Common myeloid progenitor, CD34-positive (primary cell): Measurements from ENCODE around the gene AGBL5.
"Not testable (repeated sequence)": the region's sequence is repeated elsewhere in the genome, so short reads cannot be mapped to it uniquely, and the experiment has no call there.

Source experiments
- CTCF ChIA-PET: fragments of 350-600 bp; sonication (Branson Sonifier 250); formaldehyde crosslinking; loops from one replicate; lab custom pipeline; 2021; ENCODE audit warnings: antibody characterized with exemption; lab: Charles Lee
- POLR2A ChIA-PET: fragments of 350-600 bp; sonication (Branson Sonifier 250); formaldehyde crosslinking; loops from one replicate; lab custom pipeline; 2021; ENCODE audit warnings: antibody characterized with exemption; lab: Charles Lee
- DNase-seq, 3 donors: peaks; one replicate each; pipeline versions ENCODE4 v3.0.0 to v3.0.0-alpha.2; 2013
- H3K27ac ChIP-seq, 2 experiments: 1 replicate in 1 of 2; 2 replicates in 1 of 2; pipeline ENCODE4 v1.7.0; 2013; ENCODE audit warnings: inconsistent platforms in 2 of 2, low read length in 2 of 2, mild to moderate bottlenecking in 2 of 2, low read depth in 1 of 2, moderate library complexity in 1 of 2; ENCODE audit not compliant: severe bottlenecking in 2 of 2, insufficient read depth in 1 of 2, poor library complexity in 1 of 2
- H3K27me3 ChIP-seq, 5 experiments: replicated peaks in 2 of 5; 1 replicate in 3 of 5; 2 replicates in 2 of 5; pipeline versions ENCODE4 v1.6.1 to v1.7.0; 2013; ENCODE audit warnings: low read length in 4 of 5, mild to moderate bottlenecking in 2 of 5, moderate library complexity in 2 of 5, inconsistent platforms in 1 of 5; ENCODE audit not compliant: insufficient read depth in 5 of 5, control insufficient read depth in 4 of 5
- H3K36me3 ChIP-seq, 4 experiments: 1 replicate in 2 of 4; 2 replicates in 2 of 4; pipeline versions ENCODE4 v1.6.1 to v1.7.0; 2013; ENCODE audit warnings: low read length in 3 of 4, control low read depth in 1 of 4, mild to moderate bottlenecking in 1 of 4; ENCODE audit not compliant: control insufficient read depth in 4 of 4, insufficient read depth in 4 of 4
- H3K4me1 ChIP-seq, 4 experiments: 1 replicate in 3 of 4; 2 replicates in 1 of 4; pipeline versions ENCODE4 v1.6.1 to v1.7.1; 2013; ENCODE audit warnings: low read length in 3 of 4, mild to moderate bottlenecking in 3 of 4, control low read depth in 1 of 4, inconsistent platforms in 1 of 4, moderate library complexity in 1 of 4; ENCODE audit not compliant: control insufficient read depth in 4 of 4, insufficient read depth in 4 of 4; ENCODE audit errors: control extremely low read depth in 1 of 4
- H3K4me3 ChIP-seq, 7 experiments: 1 replicate in 4 of 7; 2 replicates in 3 of 7; pipeline versions ENCODE4 v1.5.1 to v1.7.0; 2013; ENCODE audit warnings: mild to moderate bottlenecking in 7 of 7, low read length in 6 of 7, moderate library complexity in 6 of 7, inconsistent platforms in 2 of 7, low read depth in 2 of 7, control low read depth in 1 of 7; ENCODE audit not compliant: insufficient read depth in 4 of 7, control insufficient read depth in 1 of 7; ENCODE audit errors: extremely low read depth in 1 of 7
- H3K9me3 ChIP-seq, 5 experiments: 1 replicate in 4 of 5; 2 replicates in 1 of 5; pipeline versions ENCODE4 v1.6.1 to v1.7.1; 2013; ENCODE audit warnings: low read length in 4 of 5, mild to moderate bottlenecking in 2 of 5, inconsistent platforms in 1 of 5, low read depth in 1 of 5, moderate library complexity in 1 of 5; ENCODE audit not compliant: control insufficient read depth in 4 of 5, insufficient read depth in 2 of 5; ENCODE audit errors: control extremely low read depth in 1 of 5
- WGBS: methylation state at CpG from one replicate; pipeline ENCODE4 v1.1.5; 2013; ENCODE audit not compliant: insufficient coverage; 5-methylcytosine and 5-hydroxymethylcytosine counted together

The AGBL5 gene

DNA sequence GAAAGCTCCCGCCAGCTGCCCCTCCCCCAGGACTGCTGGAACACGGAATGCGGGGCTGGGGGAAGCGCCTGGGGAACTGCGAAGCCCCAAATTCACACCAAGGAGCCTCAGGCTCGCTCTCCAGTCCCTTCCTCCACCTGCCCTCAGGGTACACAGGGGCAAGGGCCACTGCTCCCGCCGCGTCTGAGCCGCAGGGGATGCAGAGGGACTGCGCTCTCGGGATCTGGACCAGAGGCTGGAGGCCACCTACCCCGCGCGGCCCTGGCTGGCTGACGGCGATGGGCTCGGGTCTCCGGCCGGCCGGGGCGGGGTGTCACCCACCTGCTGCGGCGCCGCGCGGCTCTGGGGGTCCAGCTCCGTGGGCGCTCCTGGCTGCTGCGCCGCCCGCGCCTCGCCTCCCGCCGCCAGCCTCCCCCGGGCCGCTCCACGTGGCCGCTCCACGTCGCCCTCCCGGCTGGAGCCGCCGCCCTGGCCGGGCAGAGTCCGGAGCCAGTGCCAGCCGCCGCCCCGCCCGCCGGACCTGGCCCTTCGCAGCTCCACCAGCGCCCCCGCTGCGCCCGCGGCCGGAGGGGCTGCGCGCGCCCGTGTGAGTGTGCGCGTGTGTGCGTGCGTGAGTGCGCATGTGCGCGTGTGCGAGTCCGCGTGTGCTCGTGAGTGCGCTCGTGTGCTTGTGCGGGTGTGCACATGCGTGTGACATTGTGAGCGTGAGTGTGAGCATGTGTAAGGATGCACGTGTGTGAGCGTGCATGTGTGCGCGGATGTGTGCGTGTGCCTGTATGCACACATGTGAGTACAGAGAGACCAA lies 67.3 kb downstream of the AGBL5 start, which contains the start of gene CGREF1:
CGREF1 (minus strand) TSS at position 604 of the 805 bp plus-strand sequence. CDS start 14,762 bp downstream, outside the sequence.
- Histone ChIP-seq H3K36me3 (no peaks in the 10 kb centered on the region), H3K27ac (no peak within 1 kb of the TSS), H3K4me1 (peaks cover 0 to 27% (median 22%) of the 10 kb centered on the region in 4 experiments), H3K9me3 (no peaks in the 10 kb centered on the region), H3K27me3 (peaks cover 0 to 24% (median 0%) of the 10 kb centered on the region in 5 experiments), H3K4me3 (peak within 1 kb of the TSS; percentile 32 to 75 (median 62))
- WGBS, result 4% methylated on average over 77 of the region's 84 CpGs
- CTCF ChIA-PET, result interaction anchor here (1.3 kb wide), 1 partner anchor 51 kb away, joined by 5 read pairs; no protein-coding TSS in a partner anchor
- POLR2A ChIA-PET, result no interaction called here
- DNase-seq, result peak in 2 of 3 donors; percentile 47 to 58

- WGBS, result 86% methylated on average over 5 of the region's 8 CpGs
- H3K4me3 ChIP-seq, result peak overlapping the region; percentile 32 to 75 (median 62)
- H3K36me3 ChIP-seq, H3K9me3 ChIP-seq, POLR2A ChIA-PET, CTCF ChIA-PET, H3K27ac ChIP-seq: not testable (repeated sequence)
- peak in 1 of 3 donors; percentile 43 for DNase-seq
- peaks cover 0 to 24% (median 0%) of the 10 kb centered on the region in 5 experiments for H3K27me3 ChIP-seq
- H3K4me1 ChIP-seq, result peaks cover 0 to 33% (median 25%) of the 10 kb centered on the region in 4 experiments
These were observed 67.8 kb downstream of the AGBL5 start for GRCh38 chr2:27119330-27119670.
